ENCODE results near the gene SDC3. TPM values are rescaled to one million over a fixed set of nuclear protein-coding genes. Genes with fewer than 3 reads are reported as not detected.

The SDC3 gene
- total RNA-seq, 1 experiment from 2014 or later = 32.3 TPM

GRCh38 chr1:30893776-30894507, 14.6 kb downstream of the SDC3 start:
- TF ChIP-seq ZNF425 (CRISPR knock-in tag; conservative IDR thresholded peaks at IDR 0.05) (no peak), ZNF281 (CRISPR knock-in tag; IDR thresholded peaks at IDR 0.05) (no peak), CDX4 (CRISPR knock-in tag; IDR thresholded peaks at IDR 0.05; ENCODE audit: borderline replicate concordance) (no peak), JAZF1 (CRISPR knock-in tag; IDR thresholded peaks at IDR 0.05) (no peak), ERG (CRISPR knock-in tag; IDR thresholded peaks at IDR 0.05) (no peak), ZNF219 (CRISPR knock-in tag; IDR thresholded peaks at IDR 0.05; ENCODE audit: borderline replicate concordance) (no peak), E2F1 (CRISPR knock-in tag; IDR thresholded peaks at IDR 0.05) (no peak), NR1H2 (CRISPR knock-in tag; IDR thresholded peaks at IDR 0.05) (no peak)
- DNase-seq (ENCODE audit: low spot score) (no peak), ATAC-seq (no peak)
- Mint-ChIP-seq H3K9me3 (no peaks in the 10 kb centered on the region), H3K27ac (peak overlapping the region; percentile 53; the same call in 1 of the 2 replicates), H3K36me3 (no peaks in the 10 kb centered on the region), H3K27me3 (ENCODE audit: low read depth) (no peaks in the 10 kb centered on the region), H3K4me1 (peaks cover 16% of the 10 kb centered on the region), H3K4me3 (no peak overlapping the region)
- POLR2A ChIA-PET = no interaction called here
- CTCF ChIA-PET = interaction anchor here (1.1 to 3.4 kb wide), 3 partner anchors 17 to 92 kb away, joined by 3 to 11 read pairs (median 3); no protein-coding TSS in a partner anchor

- no peaks in the 10 kb centered on the region for H3K9me3 Mint-ChIP-seq
- ChIA-PET CTCF (interaction anchor here (1.2 to 3.4 kb wide), 4 partner anchors 11 to 91 kb away, joined by 4 to 11 read pairs (median 7); no protein-coding TSS in a partner anchor), POLR2A (no interaction called here)
- H3K4me1 Mint-ChIP-seq = peaks cover 26% of the 10 kb centered on the region
- no peak overlapping the region for H3K4me3 Mint-ChIP-seq
- H3K27ac Mint-ChIP-seq = no peak overlapping the region
- DNase-seq (ENCODE audit: low spot score) (no peak), ATAC-seq (no peak)
- H3K36me3 Mint-ChIP-seq = no peaks in the 10 kb centered on the region
- no peaks in the 10 kb centered on the region for H3K27me3 Mint-ChIP-seq (ENCODE audit: low read depth)
- TF ChIP-seq IRF1 (CRISPR knock-in tag; IDR thresholded peaks at IDR 0.05) (no peak), PRDM15 (CRISPR knock-in tag; IDR thresholded peaks at IDR 0.05) (no peak), FOXJ3 (CRISPR knock-in tag; IDR thresholded peaks at IDR 0.05; ENCODE audit: borderline replicate concordance) (no peak), USF2 (CRISPR knock-in tag; IDR thresholded peaks at IDR 0.05) (no peak), NFYB (CRISPR knock-in tag; conservative IDR thresholded peaks at IDR 0.05; ENCODE audit: low read depth) (no peak), ATF6 (CRISPR knock-in tag; IDR thresholded peaks at IDR 0.05) (no peak), ZNF121 (CRISPR knock-in tag; IDR thresholded peaks at IDR 0.05) (no peak)
These were observed 15.9 kb downstream of the SDC3 start for GRCh38 chr1:30892671-30893073.

Measured in WTC11 (cell line).